ENCODE measurements around the gene KCNF1.

GRCh38 chr2:10939058-10939457, 27.3 kb downstream of the KCNF1 start:
- TF ChIP-seq POLR2A (IDR thresholded peaks at IDR 0.05) = no peak
- TF ChIP-seq, protein P1, sequence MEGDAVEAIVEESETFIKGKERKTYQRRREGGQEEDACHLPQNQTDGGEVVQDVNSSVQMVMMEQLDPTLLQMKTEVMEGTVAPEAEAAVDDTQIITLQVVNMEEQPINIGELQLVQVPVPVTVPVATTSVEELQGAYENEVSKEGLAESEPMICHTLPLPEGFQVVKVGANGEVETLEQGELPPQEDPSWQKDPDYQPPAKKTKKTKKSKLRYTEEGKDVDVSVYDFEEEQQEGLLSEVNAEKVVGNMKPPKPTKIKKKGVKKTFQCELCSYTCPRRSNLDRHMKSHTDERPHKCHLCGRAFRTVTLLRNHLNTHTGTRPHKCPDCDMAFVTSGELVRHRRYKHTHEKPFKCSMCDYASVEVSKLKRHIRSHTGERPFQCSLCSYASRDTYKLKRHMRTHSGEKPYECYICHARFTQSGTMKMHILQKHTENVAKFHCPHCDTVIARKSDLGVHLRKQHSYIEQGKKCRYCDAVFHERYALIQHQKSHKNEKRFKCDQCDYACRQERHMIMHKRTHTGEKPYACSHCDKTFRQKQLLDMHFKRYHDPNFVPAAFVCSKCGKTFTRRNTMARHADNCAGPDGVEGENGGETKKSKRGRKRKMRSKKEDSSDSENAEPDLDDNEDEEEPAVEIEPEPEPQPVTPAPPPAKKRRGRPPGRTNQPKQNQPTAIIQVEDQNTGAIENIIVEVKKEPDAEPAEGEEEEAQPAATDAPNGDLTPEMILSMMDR (IDR thresholded peaks at IDR 0.05) = no peak
